OCI-LY7 (cell line): Measurements from ENCODE around the gene ERCC3. TPM values are rescaled to one million over a fixed set of nuclear protein-coding genes. Genes with fewer than 3 reads are reported as not detected.

Experiments
- BruUV-seq: library from RNA; stranded (reverse); fragments of 400-500 nt; replicated peaks from 2 replicates; lab custom pipeline; 2021; lab: Mats Ljungman, UMichigan
- CTCF ChIA-PET: fragments of 300-600 bp; sonication (Branson Sonifier 250); formaldehyde crosslinking; loops from one replicate; lab custom pipeline; 2022; ENCODE audit warnings: antibody characterized with exemption; ENCODE audit not compliant: unreplicated experiment; lab: Charles Lee
- POLR2A ChIA-PET: fragments of 300-600 bp; sonication (Branson Sonifier 250); formaldehyde crosslinking; loops from one replicate; lab custom pipeline; 2022; ENCODE audit warnings: antibody characterized with exemption; lab: Charles Lee
- DNase-seq: peaks from one replicate; pipeline ENCODE4 v3.0.0-alpha.2; 2015; ENCODE audit warnings: low spot score
- H2AFZ ChIP-seq: fragments of 200-600 bp; sonication (generic), shearing (Covaris generic); 2 replicates; pipeline ENCODE4 v1.6.1; 2014; ENCODE audit warnings: mild to moderate bottlenecking, antibody characterized with exemption, low read length, moderate library complexity
- H3K27ac ChIP-seq: fragments of 200-600 bp; sonication (generic); 2 replicates; pipeline ENCODE4 v1.5.1; 2014; ENCODE audit warnings: mixed run types, low read depth, mild to moderate bottlenecking, moderate library complexity, low read length, inconsistent platforms; ENCODE audit not compliant: poor library complexity, severe bottlenecking
- H3K36me3 ChIP-seq: fragments of 200-600 bp; sonication (generic); 2 replicates; pipeline ENCODE4 v1.6.1; 2014; ENCODE audit warnings: mild to moderate bottlenecking, antibody characterized with exemption, low read length, moderate library complexity, mixed read lengths; ENCODE audit not compliant: insufficient read depth
- H3K4me1 ChIP-seq: fragments of 200-600 bp; sonication (generic); 2 replicates; pipeline ENCODE4 v1.5.1; 2014; ENCODE audit warnings: mild to moderate bottlenecking, low read length; ENCODE audit not compliant: insufficient read depth, poor library complexity, severe bottlenecking
- H3K4me2 ChIP-seq: fragments of 200-600 bp; sonication (generic); 2 replicates; pipeline ENCODE4 v1.6.1; 2014; ENCODE audit warnings: mild to moderate bottlenecking, low read length
- H3K4me3 ChIP-seq: fragments of 200-600 bp; sonication (generic); 2 replicates; pipeline ENCODE4 v1.5.1; 2014; ENCODE audit warnings: mild to moderate bottlenecking, low read depth, low read length; ENCODE audit not compliant: poor library complexity, severe bottlenecking
- H3K79me2 ChIP-seq: fragments of 200-600 bp; sonication (generic); 2 replicates; pipeline ENCODE4 v1.6.1; 2016; ENCODE audit warnings: low read depth, mild to moderate bottlenecking, low read length, moderate library complexity, mixed read lengths; ENCODE audit not compliant: insufficient read depth
- H3K9me2 ChIP-seq: fragments of 200-600 bp; sonication (generic); 2 replicates; pipeline ENCODE4 v1.6.1; 2016; ENCODE audit warnings: mild to moderate bottlenecking, low read length, mixed read lengths; ENCODE audit not compliant: insufficient read depth
- H3K9me3 ChIP-seq: fragments of 200-600 bp; sonication (generic); 2 replicates; pipeline ENCODE4 v1.6.1; 2014; ENCODE audit warnings: mild to moderate bottlenecking, mixed run types, low read length, mixed read lengths
- H4K20me1 ChIP-seq: fragments of 200-600 bp; sonication (generic); 2 replicates; pipeline ENCODE4 v1.6.1; 2014; ENCODE audit warnings: mild to moderate bottlenecking, antibody characterized with exemption, low read length, moderate library complexity, mixed read lengths; ENCODE audit not compliant: insufficient read depth
- CTCF ChIP-seq: fragments of 200-600 bp; sonication (generic); conservative IDR thresholded peaks from 2 replicates; pipeline ENCODE4 v1.5.1; 2014; ENCODE audit warnings: mild to moderate bottlenecking, antibody characterized with exemption, low read length, moderate library complexity, mixed read lengths
- EZH2phosphoT487 ChIP-seq: fragments of 200-600 bp; sonication (generic); IDR thresholded peaks from 2 replicates; pipeline ENCODE4 v1.6.1; 2018; ENCODE audit warnings: low read depth, borderline replicate concordance, mild to moderate bottlenecking, mixed run types, antibody characterized with exemption, low read length, moderate library complexity, mixed read lengths
- intact Hi-C: fragments of 100-400 bp; cut with micrococcal nuclease; formaldehyde crosslinking; loops from one replicate; pipeline ENCODE4 v1.10.0; 2022; ENCODE audit not compliant: unreplicated experiment
- total RNA-seq, 2 experiments: library from RNA; depleted of rRNA in 1 of 2; stranded (reverse); fragments of >200 nt in 1 of 2; shearing (Covaris generic) in 1 of 2; gene quantifications; 2 replicates each; pipeline ENCODE4 v1.2.3, GENCODE V29; 2014 to 2022

Gene ERCC3
- total RNA-seq, 2 experiments from 2014 or later: 35.1 to 58.4 TPM

- POLR2A ChIA-PET: no interaction called here
Observed at GRCh38 chr2:127261804-127262406, 32.0 kb downstream of the ERCC3 start.

GRCh38 chr2:127259355-127259754 lies 34.6 kb downstream of the ERCC3 start:
- intact Hi-C loops: no loop called here
- no peak overlapping the region for H2AFZ ChIP-seq
- TF ChIP-seq EZH2phosphoT487 (no peak), CTCF (no peak)
- H4K20me1 ChIP-seq: no peaks in the 10 kb centered on the region
- ChIA-PET CTCF (no interaction called here), POLR2A (no interaction called here)
- no peak for DNase-seq
- BruUV-seq: no TSS peak
- H3K79me2 ChIP-seq: no peaks in the 10 kb centered on the region
- H3K4me1 ChIP-seq: no peaks in the 10 kb centered on the region
- no peak overlapping the region for H3K4me2 ChIP-seq
- no peak overlapping the region for H3K27ac ChIP-seq
- H3K9me3 ChIP-seq: no peaks in the 10 kb centered on the region
- peaks cover 57% of the 10 kb centered on the region for H3K36me3 ChIP-seq
- no peak overlapping the region for H3K4me3 ChIP-seq
- H3K9me2 ChIP-seq: no peaks in the 10 kb centered on the region

More at GRCh38 chr2:127261804-127262406, 32.0 kb downstream of the ERCC3 start:
- intact Hi-C loops: no loop called here
- H3K79me2 ChIP-seq: no peaks in the 10 kb centered on the region
- no peaks in the 10 kb centered on the region for H4K20me1 ChIP-seq
- no peaks in the 10 kb centered on the region for H3K4me1 ChIP-seq
- H3K9me2 ChIP-seq: no peaks in the 10 kb centered on the region
- no TSS peak for BruUV-seq
- H3K9me3 ChIP-seq: no peaks in the 10 kb centered on the region
- H3K4me3 ChIP-seq: no peak overlapping the region
- peaks cover 62% of the 10 kb centered on the region for H3K36me3 ChIP-seq
- no peak overlapping the region for H2AFZ ChIP-seq
- CTCF ChIA-PET: no interaction called here
- TF ChIP-seq EZH2phosphoT487: no peak
- no peak for TF ChIP-seq CTCF
- no peak overlapping the region for H3K27ac ChIP-seq
- no peak overlapping the region for H3K4me2 ChIP-seq
- no peak for DNase-seq

GRCh38 chr2:127256866-127257265 lies 37.1 kb downstream of the ERCC3 start:
- Histone ChIP-seq H4K20me1 (no peaks in the 10 kb centered on the region), H2AFZ (no peak overlapping the region), H3K79me2 (no peaks in the 10 kb centered on the region), H3K4me2 (no peak overlapping the region), H3K27ac (no peak overlapping the region), H3K9me2 (no peaks in the 10 kb centered on the region), H3K4me3 (no peak overlapping the region), H3K9me3 (no peaks in the 10 kb centered on the region), H3K36me3 (peaks cover 55% of the 10 kb centered on the region), H3K4me1 (no peaks in the 10 kb centered on the region)
- intact Hi-C loops: no loop called here
- TF ChIP-seq EZH2phosphoT487 (no peak), CTCF (no peak)
- POLR2A ChIA-PET: interaction anchor here (0.6 kb wide), 1 partner anchor 352 kb away, joined by 6 read pairs; no protein-coding TSS in a partner anchor
- no TSS peak for BruUV-seq
- CTCF ChIA-PET: no interaction called here
- no peak for DNase-seq
